ENCODE results near the gene USF1.

DNA sequence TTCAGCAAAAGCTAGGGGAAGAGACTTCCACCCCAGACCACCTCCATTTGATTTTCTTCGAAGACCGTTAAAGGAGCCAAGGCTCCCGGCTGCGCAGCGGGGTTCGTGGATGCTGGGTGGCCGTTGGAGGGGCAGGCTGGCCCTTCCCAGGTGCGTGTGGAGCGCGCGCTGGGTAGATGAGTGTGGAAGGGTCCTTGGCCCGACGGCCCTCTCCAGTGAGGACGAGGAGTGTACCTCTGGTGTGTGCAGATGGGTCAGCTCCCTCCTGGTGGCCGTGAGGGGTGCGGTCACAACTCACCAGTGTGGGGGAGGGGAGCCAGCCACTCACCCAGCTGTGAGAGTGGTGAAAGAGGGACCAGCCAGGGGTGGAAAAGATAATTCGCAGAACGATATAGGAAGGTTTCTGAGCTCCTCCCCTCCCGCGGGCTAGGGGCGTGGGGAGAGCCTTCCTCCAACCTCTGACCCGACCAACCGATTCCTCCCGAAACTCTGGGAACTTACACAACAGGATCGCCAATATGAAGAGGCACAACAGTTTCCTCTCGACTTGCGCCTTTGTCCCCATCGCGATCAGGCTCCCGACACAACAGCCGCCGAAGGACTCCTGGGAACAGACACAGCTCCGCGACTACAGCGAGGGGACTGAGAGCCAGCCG is 25.1 kb downstream of the USF1 start, which contains the start of gene F11R:
- TF ChIP-seq, protein P1, sequence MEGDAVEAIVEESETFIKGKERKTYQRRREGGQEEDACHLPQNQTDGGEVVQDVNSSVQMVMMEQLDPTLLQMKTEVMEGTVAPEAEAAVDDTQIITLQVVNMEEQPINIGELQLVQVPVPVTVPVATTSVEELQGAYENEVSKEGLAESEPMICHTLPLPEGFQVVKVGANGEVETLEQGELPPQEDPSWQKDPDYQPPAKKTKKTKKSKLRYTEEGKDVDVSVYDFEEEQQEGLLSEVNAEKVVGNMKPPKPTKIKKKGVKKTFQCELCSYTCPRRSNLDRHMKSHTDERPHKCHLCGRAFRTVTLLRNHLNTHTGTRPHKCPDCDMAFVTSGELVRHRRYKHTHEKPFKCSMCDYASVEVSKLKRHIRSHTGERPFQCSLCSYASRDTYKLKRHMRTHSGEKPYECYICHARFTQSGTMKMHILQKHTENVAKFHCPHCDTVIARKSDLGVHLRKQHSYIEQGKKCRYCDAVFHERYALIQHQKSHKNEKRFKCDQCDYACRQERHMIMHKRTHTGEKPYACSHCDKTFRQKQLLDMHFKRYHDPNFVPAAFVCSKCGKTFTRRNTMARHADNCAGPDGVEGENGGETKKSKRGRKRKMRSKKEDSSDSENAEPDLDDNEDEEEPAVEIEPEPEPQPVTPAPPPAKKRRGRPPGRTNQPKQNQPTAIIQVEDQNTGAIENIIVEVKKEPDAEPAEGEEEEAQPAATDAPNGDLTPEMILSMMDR (IDR thresholded peaks at IDR 0.05 in 4 of 5, conservative IDR thresholded peaks at IDR 0.05 in 1 of 5) = peak in 4 of 5 experiments; percentile 8 to 28 (median 12)
- peak in 1 of 2 donors; percentile 46 for TF ChIP-seq POLR2A (IDR thresholded peaks at IDR 0.05)

Data from gastrocnemius medialis (tissue), 4 donors.